PC-3 (cell line): Measurements from ENCODE around the gene PIK3R2. TPM values are rescaled to one million over a fixed set of nuclear protein-coding genes. Genes with fewer than 3 reads are reported as not detected.
A peak's percentile ranks its signal among the peaks of the same experiment; 100 is the strongest.

Experiments used
- ATAC-seq: fragments of 200-7000 bp; cut with Tn5 transposase; 2 replicates; pipeline ENCODE4 v1.9.1; 2020; ENCODE audit warnings: mild to moderate bottlenecking, moderate library complexity
- BruUV-seq: library from RNA; stranded (reverse); fragments of 400-500 nt; replicated peaks from 2 replicates; lab custom pipeline; 2021; lab: Mats Ljungman, UMichigan
- CTCF ChIA-PET: fragments of 300-600 bp; sonication (Branson Sonifier 250); formaldehyde crosslinking; loops from one replicate; lab custom pipeline; 2022; ENCODE audit warnings: antibody characterized with exemption; lab: Charles Lee
- POLR2A ChIA-PET: fragments of 300-600 bp; sonication (Branson Sonifier 250); formaldehyde crosslinking; loops from one replicate; lab custom pipeline; 2022; ENCODE audit warnings: antibody characterized with exemption; ENCODE audit not compliant: unreplicated experiment; lab: Charles Lee
- DNase-seq: peaks from one replicate; pipeline ENCODE4 v3.0.0-alpha.2; 2015
- H2AFZ ChIP-seq: fragments of 300-600 bp; sonication (generic); 2 replicates; pipeline ENCODE4 v1.6.0; 2016; ENCODE audit warnings: antibody characterized with exemption, low read length
- H3F3A ChIP-seq: fragments of 300-600 bp; sonication (generic); one replicate; pipeline ENCODE4 v1.6.0; 2017; ENCODE audit warnings: antibody characterized with exemption, low read length, control low read depth, mild to moderate bottlenecking; ENCODE audit not compliant: unreplicated experiment
- H3K27ac ChIP-seq: fragments of 300-600 bp; sonication (generic); 2 replicates; pipeline ENCODE4 v1.5.1; 2016; ENCODE audit warnings: mild to moderate bottlenecking, low read length
- H3K27me3 ChIP-seq: fragments of 300-600 bp; sonication (generic); 2 replicates; pipeline ENCODE4 v1.6.1; 2016; ENCODE audit warnings: low read length, mixed read lengths
- H3K36me3 ChIP-seq: fragments of 300-600 bp; sonication (generic); 2 replicates; pipeline ENCODE4 v1.6.1; 2016; ENCODE audit warnings: low read depth, mixed run types, low read length, mixed read lengths
- H3K4me1 ChIP-seq: fragments of 300-600 bp; sonication (generic); 2 replicates; pipeline ENCODE4 v1.5.1; 2016; ENCODE audit warnings: low read length; ENCODE audit not compliant: insufficient read depth
- H3K4me2 ChIP-seq: fragments of 300-600 bp; sonication (generic); 2 replicates; pipeline ENCODE4 v1.6.0; 2016; ENCODE audit warnings: low read length
- H3K4me3 ChIP-seq: fragments of 300-600 bp; sonication (generic); 2 replicates; pipeline ENCODE4 v1.5.1; 2016; ENCODE audit warnings: mild to moderate bottlenecking, low read length, mixed read lengths
- H3K79me2 ChIP-seq: fragments of 300-600 bp; sonication (generic); 2 replicates; pipeline ENCODE4 v1.6.1; 2017; ENCODE audit warnings: low read length, mixed read lengths
- H3K9ac ChIP-seq: fragments of 300-600 bp; sonication (generic); 2 replicates; pipeline ENCODE4 v1.6.0; 2016; ENCODE audit warnings: mild to moderate bottlenecking, low read length
- H3K9me2 ChIP-seq: fragments of 300-600 bp; sonication (generic); replicated peaks from 2 replicates; pipeline ENCODE4 v1.6.1; 2016; ENCODE audit warnings: mixed run types, low read length, mixed read lengths
- H3K9me3 ChIP-seq: fragments of 300-600 bp; sonication (generic); 2 replicates; pipeline ENCODE4 v1.6.1; 2016; ENCODE audit warnings: low read length, mixed read lengths
- H4K20me1 ChIP-seq: fragments of 300-600 bp; sonication (generic); 2 replicates; pipeline ENCODE4 v1.6.1; 2016; ENCODE audit warnings: low read length, mixed read lengths
- CTCF ChIP-seq: fragments of 300-600 bp; sonication (generic); conservative IDR thresholded peaks from 2 replicates; pipeline ENCODE4 v1.5.1; 2017; ENCODE audit warnings: antibody characterized with exemption, low read depth, mild to moderate bottlenecking, low read length
- EZH2 ChIP-seq: fragments of 300-600 bp; sonication (generic); IDR thresholded peaks from one replicate; pipeline ENCODE4 v1.6.1; 2017; ENCODE audit warnings: antibody characterized with exemption, mild to moderate bottlenecking, low read length; ENCODE audit not compliant: unreplicated experiment
- EZH2phosphoT487 ChIP-seq: fragments of 300-600 bp; sonication (generic); IDR thresholded peaks from 2 replicates; pipeline ENCODE4 v1.6.1; 2018; ENCODE audit warnings: mild to moderate bottlenecking, antibody characterized with exemption, low read length, borderline replicate concordance
- intact Hi-C: fragments of 100-400 bp; cut with micrococcal nuclease; formaldehyde crosslinking; loops from 2 replicates; pipeline ENCODE4 v1.9.0; 2023
- total RNA-seq: library from RNA; depleted of rRNA; stranded (reverse); fragments of >200 nt; gene quantifications from 2 replicates; pipeline ENCODE4 v1.2.3, GENCODE V29; 2014

Gene PIK3R2
- total RNA-seq, 1 experiment from 2014 or later, result 15.8 TPM

- peaks cover 12% of the 10 kb centered on the region for H3K4me1 ChIP-seq
- ChIA-PET CTCF (interaction anchor here (0.6 kb wide), 1 partner anchor 9 kb away, joined by 3 read pairs; no protein-coding TSS in a partner anchor), POLR2A (no interaction called here)
- peak overlapping the region; percentile 99; the same call in 1 of the 2 replicates for H3K9ac ChIP-seq
- H3K36me3 ChIP-seq, result no peaks in the 10 kb centered on the region
- peak overlapping the region; percentile 95 for H3K4me2 ChIP-seq
- H3K9me3 ChIP-seq, result no peaks in the 10 kb centered on the region
- no peak overlapping the region for H2AFZ ChIP-seq
- H3K27me3 ChIP-seq, result no peaks in the 10 kb centered on the region
- H3K27ac ChIP-seq, result no peak overlapping the region
- peaks cover 26% of the 10 kb centered on the region for H3K79me2 ChIP-seq
- H3F3A ChIP-seq, result no peaks in the 10 kb centered on the region
- TF ChIP-seq EZH2 (no peak), CTCF (no peak), EZH2phosphoT487 (no peak)
- no TSS peak for BruUV-seq
- H3K9me2 ChIP-seq, result no peaks in the 10 kb centered on the region
- ATAC-seq (no peak), DNase-seq (no peak)
- peak overlapping the region; percentile 80; the same call in 1 of the 2 replicates for H3K4me3 ChIP-seq
- intact Hi-C loops, result no loop called here
- H4K20me1 ChIP-seq, result no peaks in the 10 kb centered on the region; the same call in 1 of the 2 replicates
Measured at GRCh38 chr19:18150776-18151624, 2.0 kb upstream of the PIK3R2 start.

GRCh38 chr19:18152442-18152816 is 534 bp upstream of the PIK3R2 start:
- ChIA-PET POLR2A (interaction anchor here (0.6 kb wide), 1 partner anchor 32 kb away, joined by 3 read pairs; no protein-coding TSS in a partner anchor), CTCF (interaction anchor here (0.6 to 1.5 kb wide), 2 partner anchors 39 to 58 kb away, joined by 3 to 13 read pairs; no protein-coding TSS in a partner anchor)
- peaks cover 18% of the 10 kb centered on the region for H3K4me1 ChIP-seq
- no peaks in the 10 kb centered on the region for H3F3A ChIP-seq
- no peak for TF ChIP-seq EZH2
- no peak for TF ChIP-seq EZH2phosphoT487
- TF ChIP-seq CTCF, result peak; percentile 66
- intact Hi-C loops, result loop anchor here (1.0 kb wide), 1 partner anchor 39 kb away; no protein-coding TSS in a partner anchor
- peak overlapping the region; percentile 46 for H3K27ac ChIP-seq
- ATAC-seq (peak; percentile 57), DNase-seq (peak; percentile 96)
- H3K27me3 ChIP-seq, result no peaks in the 10 kb centered on the region
- 0 out of 2 replicates have a peak, but pooled peaks cover 5% of the 10 kb centered on the region for H3K36me3 ChIP-seq
- peak overlapping the region; percentile 80 for H3K4me3 ChIP-seq
- no peaks in the 10 kb centered on the region; the same call in 1 of the 2 replicates for H4K20me1 ChIP-seq
- no peaks in the 10 kb centered on the region for H3K9me2 ChIP-seq
- H3K9me3 ChIP-seq, result no peaks in the 10 kb centered on the region
- peak overlapping the region; percentile 94 for H2AFZ ChIP-seq
- peak overlapping the region; percentile 95 for H3K4me2 ChIP-seq
- peaks cover 30% of the 10 kb centered on the region for H3K79me2 ChIP-seq
- BruUV-seq, result TSS peak; percentile 87
- peak overlapping the region; percentile 99 for H3K9ac ChIP-seq
